Psoas muscle (tissue), 8 donors: Measurements from ENCODE around the gene SUMO1. TPM values are rescaled to one million over a fixed set of nuclear protein-coding genes. Genes with fewer than 3 reads are reported as not detected.

ENCODE experiments used
- ATAC-seq, 4 donors: fragments of 200-7000 bp; cut with Tn5 transposase; one replicate each; pipeline ENCODE4 v1.9.1; 2020; ENCODE audit warnings: moderate library complexity in 3 of 4, mild to moderate bottlenecking in 2 of 4
- DNase-seq, 2 donors: peaks; one replicate each; pipeline ENCODE4 v3.0.0-alpha.2; 2020
- H3K27ac ChIP-seq: fragments of 200-600 bp; one replicate; pipeline ENCODE4 v1.8.0; 2022
- H3K27me3 ChIP-seq, 3 donors: fragments of 200-600 bp in 1 of 3; one replicate each; pipeline versions ENCODE4 v1.6.1 to v1.8.0; 2013 to 2022; ENCODE audit warnings: low read length in 2 of 3, mild to moderate bottlenecking in 2 of 3, moderate library complexity in 1 of 3; ENCODE audit not compliant: insufficient read depth in 3 of 3
- H3K36me3 ChIP-seq, 2 donors: fragments of 200-600 bp in 1 of 2; one replicate each; pipeline versions ENCODE4 v1.6.1 to v1.8.0; 2013 to 2022; ENCODE audit warnings: low read depth in 1 of 2, mild to moderate bottlenecking in 1 of 2, moderate library complexity in 1 of 2; ENCODE audit not compliant: insufficient read depth in 1 of 2
- H3K4me1 ChIP-seq: fragments of 200-600 bp; one replicate; pipeline ENCODE4 v1.8.0; 2022
- H3K4me3 ChIP-seq: fragments of 200-600 bp; one replicate; pipeline ENCODE4 v1.8.0; 2022; ENCODE audit warnings: mild to moderate bottlenecking
- H3K9me3 ChIP-seq: fragments of 200-600 bp; one replicate; pipeline ENCODE4 v1.8.0; 2022
- WGBS, 3 donors: extraction: QIAGEN DNeasy Blood & Tissue Kit; methylation state at CpG; one replicate each; pipeline versions ENCODE4 v1.1.6 to v1.1.7; 2013; 5-methylcytosine and 5-hydroxymethylcytosine counted together
- intact Hi-C, 2 donors: fragments of 100-400 bp; cut with DNase I; formaldehyde crosslinking; loops; one replicate each; pipeline versions ENCODE4 v1.11.0 to v1.14.2; 2022
- polyA plus RNA-seq, 3 donors: library from polyadenylated mRNA; stranded (reverse); fragments of 200-250 nt; gene quantifications; one replicate each; pipeline ENCODE4 v1.2.3, GENCODE V29; 2013
- total RNA-seq, 4 donors: library from RNA; stranded (reverse); fragmentation: NEBNext Ultra II Directional in 2 of 4; extraction: Animal tissue kit (Norgen Biotek cat#: 25700) in 2 of 4; gene quantifications; one replicate each; pipeline versions ENCODE4 v1.2.1 to v1.2.4, GENCODE V29; 2021 to 2023
- TF ChIP-seq, protein P1 (sequence below): fragments of 200-600 bp; IDR thresholded peaks from one replicate; pipeline ENCODE4 v1.8.0; 2022; ENCODE audit warnings: antibody characterized with exemption
- donor health status: healthy with polysubstance abuse.
- donor health status: DM: no; HTN: no; CAD: no; lungs with moderate emphysema.
- donor health status: Bipolar disorder and iron deficiency.
- donor health status: healthy.
- donor health status: DM: yes; HTN: yes; CAD: no.
- donor health status: DM: no; HTN: no; CAD: no.
- donor health status: DM: no; HTN: no; CAD: no.
- donor health status: DM: yes; HTN: yes; CAD: no.

The SUMO1 gene
- total and polyA plus RNA-seq, 7 donors, result 55.4 to 134 (median 69.8) TPM

DNA sequence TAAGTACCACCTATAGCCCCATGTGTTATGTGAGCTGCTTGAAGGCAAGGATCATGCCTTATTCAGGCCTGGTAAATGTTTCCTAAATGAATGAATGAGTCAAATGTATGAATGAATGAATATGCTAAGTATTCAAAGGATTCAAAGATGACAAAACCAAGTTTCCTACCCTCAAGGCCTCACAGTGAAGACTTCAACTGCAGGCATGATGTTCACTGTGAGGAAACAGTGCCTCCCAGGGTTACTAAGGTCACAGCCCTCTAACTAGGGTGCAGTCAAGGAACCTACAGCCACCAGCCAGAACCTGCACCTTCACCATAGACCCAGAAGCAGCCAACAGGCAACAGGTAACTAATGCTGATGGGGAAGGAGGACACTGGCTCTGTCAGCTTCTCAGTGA lies 69.3 kb downstream of the SUMO1 start:
- TF ChIP-seq, protein P1, sequence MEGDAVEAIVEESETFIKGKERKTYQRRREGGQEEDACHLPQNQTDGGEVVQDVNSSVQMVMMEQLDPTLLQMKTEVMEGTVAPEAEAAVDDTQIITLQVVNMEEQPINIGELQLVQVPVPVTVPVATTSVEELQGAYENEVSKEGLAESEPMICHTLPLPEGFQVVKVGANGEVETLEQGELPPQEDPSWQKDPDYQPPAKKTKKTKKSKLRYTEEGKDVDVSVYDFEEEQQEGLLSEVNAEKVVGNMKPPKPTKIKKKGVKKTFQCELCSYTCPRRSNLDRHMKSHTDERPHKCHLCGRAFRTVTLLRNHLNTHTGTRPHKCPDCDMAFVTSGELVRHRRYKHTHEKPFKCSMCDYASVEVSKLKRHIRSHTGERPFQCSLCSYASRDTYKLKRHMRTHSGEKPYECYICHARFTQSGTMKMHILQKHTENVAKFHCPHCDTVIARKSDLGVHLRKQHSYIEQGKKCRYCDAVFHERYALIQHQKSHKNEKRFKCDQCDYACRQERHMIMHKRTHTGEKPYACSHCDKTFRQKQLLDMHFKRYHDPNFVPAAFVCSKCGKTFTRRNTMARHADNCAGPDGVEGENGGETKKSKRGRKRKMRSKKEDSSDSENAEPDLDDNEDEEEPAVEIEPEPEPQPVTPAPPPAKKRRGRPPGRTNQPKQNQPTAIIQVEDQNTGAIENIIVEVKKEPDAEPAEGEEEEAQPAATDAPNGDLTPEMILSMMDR, result no peak
- intact Hi-C loops, result no loop called here
- no peaks in the 10 kb centered on the region for H3K36me3 ChIP-seq
- H3K4me1 ChIP-seq, result no peaks in the 10 kb centered on the region
- no peaks in the 10 kb centered on the region for H3K9me3 ChIP-seq
- no peak overlapping the region for H3K27ac ChIP-seq
- no peak for ATAC-seq
- H3K27me3 ChIP-seq, result peaks cover 0 to 4% (median 0%) of the 10 kb centered on the region in 3 donors
- no peak overlapping the region for H3K4me3 ChIP-seq
- DNase-seq, result no peak

DNA sequence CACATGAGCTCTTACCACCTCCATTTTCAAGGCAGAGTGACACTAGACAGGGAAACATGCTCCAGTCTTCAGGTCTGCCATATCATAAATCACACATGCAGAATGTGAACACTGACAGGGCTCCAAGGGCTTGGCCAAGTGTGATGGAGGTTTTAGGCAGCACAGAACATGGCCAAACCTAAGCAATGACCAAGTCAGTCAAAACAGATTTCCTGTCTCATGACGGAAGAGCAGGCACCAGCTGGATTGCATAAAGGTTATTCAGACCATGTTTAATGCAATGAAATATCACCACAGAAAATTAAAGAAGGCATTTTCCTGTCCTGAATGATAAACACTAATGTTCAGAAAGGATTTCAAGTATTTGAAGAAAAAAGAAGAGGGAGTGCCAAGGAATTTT lies 72.5 kb downstream of the SUMO1 start:
- Histone ChIP-seq H3K4me3 (no peak overlapping the region), H3K9me3 (no peaks in the 10 kb centered on the region), H3K27me3 (no peaks in the 10 kb centered on the region), H3K27ac (peak overlapping the region; percentile 17), H3K36me3 (no peaks in the 10 kb centered on the region), H3K4me1 (peaks cover 3% of the 10 kb centered on the region)
- peak; percentile 71 to 75 (median 74) for ATAC-seq
- WGBS, 3 donors, result 9 to 26% (median 17%) methylated on average over 1 of the region's 1 CpG
- intact Hi-C loops, result no loop called here
- DNase-seq, result no peak
- TF ChIP-seq, protein P1, result no peak

DNA sequence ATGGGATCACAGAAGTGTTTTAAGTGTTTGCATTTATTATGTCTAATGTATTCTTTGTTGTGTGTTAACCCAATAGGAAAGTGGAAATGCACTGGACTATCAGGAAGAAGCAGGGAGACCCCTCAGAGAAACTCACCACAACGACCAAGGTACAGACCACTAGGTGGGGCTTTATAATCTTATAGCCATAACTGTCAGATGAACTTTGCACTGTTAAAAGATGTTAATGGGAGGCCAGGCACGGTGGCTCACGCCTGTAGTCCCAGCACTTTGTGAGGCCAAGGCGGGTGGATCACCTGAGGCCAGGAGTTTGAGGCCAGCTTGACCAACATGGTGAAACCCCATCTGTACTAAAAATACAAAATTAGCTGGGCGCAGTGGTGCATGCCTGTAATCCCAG lies 73.2 kb downstream of the SUMO1 start:
- Histone ChIP-seq H3K27ac (no peak overlapping the region), H3K36me3 (no peaks in the 10 kb centered on the region), H3K9me3 (no peaks in the 10 kb centered on the region), H3K4me1 (peaks cover 7% of the 10 kb centered on the region), H3K4me3 (no peak overlapping the region), H3K27me3 (no peaks in the 10 kb centered on the region)
- intact Hi-C loops, result no loop called here
- DNase-seq (no peak), ATAC-seq (no peak)
- WGBS, 3 donors, result 79 to 85% (median 82%) methylated on average over 5 of the region's 5 CpGs
- TF ChIP-seq, protein P1, result no peak

DNA sequence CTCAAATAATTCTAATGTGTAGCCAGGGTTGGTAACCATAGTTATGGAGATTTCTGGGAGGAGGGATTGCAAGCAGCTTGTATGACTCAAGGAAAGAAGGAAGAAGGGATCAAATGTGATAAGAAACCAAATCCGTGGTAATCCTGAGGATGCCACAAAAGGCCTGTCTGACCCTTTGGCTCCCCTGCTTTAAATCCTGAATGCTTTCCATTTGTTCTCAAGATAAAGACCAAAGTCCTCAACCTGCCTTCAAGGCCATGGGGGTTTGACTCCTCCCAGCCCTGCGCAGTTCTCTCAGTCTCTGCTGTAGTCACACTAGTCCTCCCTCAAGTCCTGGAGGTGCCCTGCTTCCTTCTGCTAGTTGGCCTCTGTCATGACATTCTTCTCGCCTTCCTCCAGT lies 74.0 kb downstream of the SUMO1 start:
- Histone ChIP-seq H3K4me1 (peaks cover 7% of the 10 kb centered on the region), H3K36me3 (no peaks in the 10 kb centered on the region), H3K9me3 (no peaks in the 10 kb centered on the region), H3K4me3 (no peak overlapping the region), H3K27ac (no peak overlapping the region), H3K27me3 (no peaks in the 10 kb centered on the region)
- no peak for ATAC-seq
- 69 to 79% (median 74%) methylated on average over 3 of the region's 3 CpGs for WGBS, 3 donors
- DNase-seq, result no peak
- TF ChIP-seq, protein P1, result no peak
- intact Hi-C loops, result loop anchor here in 1 of 2 donors (5.0 kb wide), 1 partner anchor 127 kb away; no protein-coding TSS in a partner anchor

DNA sequence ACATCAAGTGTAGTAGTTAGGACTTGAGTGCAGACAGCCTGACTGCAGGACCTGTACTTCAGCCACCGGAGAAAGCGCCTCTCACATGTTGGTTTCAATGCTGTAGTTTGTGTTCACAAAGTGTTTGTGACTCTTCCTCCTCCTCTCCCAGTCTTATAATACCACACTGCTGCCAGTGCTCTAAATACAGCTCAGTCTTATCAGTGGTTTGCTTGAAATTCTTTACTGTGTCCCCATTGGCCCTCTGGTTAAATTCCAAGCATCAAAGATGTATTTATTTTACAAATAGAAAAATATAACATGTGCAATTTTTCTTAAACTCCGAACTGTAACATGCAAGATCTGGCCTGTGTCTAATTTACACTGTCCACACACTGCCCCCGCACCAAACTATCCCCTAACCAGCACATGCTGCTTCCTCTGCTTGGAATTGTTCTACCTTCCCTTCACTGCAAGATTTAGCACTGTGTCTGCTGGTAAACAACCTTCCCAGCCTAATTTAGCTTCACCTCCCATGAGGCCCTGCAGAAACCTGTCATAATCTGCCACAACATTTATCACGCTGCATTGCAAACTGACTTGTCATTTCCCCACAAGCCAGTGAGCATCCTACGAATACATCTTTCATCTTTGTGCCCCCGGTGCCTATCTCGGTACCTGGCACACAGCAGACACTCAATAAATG lies 77.1 kb downstream of the SUMO1 start:
- Histone ChIP-seq H3K27me3 (no peaks in the 10 kb centered on the region), H3K4me1 (peaks cover 7% of the 10 kb centered on the region), H3K27ac (peak overlapping the region; percentile 72), H3K36me3 (no peaks in the 10 kb centered on the region), H3K9me3 (no peaks in the 10 kb centered on the region), H3K4me3 (no peak overlapping the region)
- ATAC-seq, result peak; percentile 63 to 85 (median 76)
- 39 to 51% (median 41%) methylated on average over 8 of the region's 8 CpGs for WGBS, 3 donors
- intact Hi-C loops, result loop anchor here in 1 of 2 donors (5.0 kb wide), 1 partner anchor 124 kb away; no protein-coding TSS in a partner anchor
- TF ChIP-seq, protein P1, result no peak
- no peak for DNase-seq
